K562 (cell line): ENCODE data around the gene NUDT12. TPM values are rescaled to one million over a fixed set of nuclear protein-coding genes. Genes with fewer than 3 reads are reported as not detected.

Experiments used
- ATAC-seq: fragments of 200-7000 bp; cut with Tn5 transposase; 3 replicates; pipeline ENCODE4 v1.9.1; 2020; ENCODE audit warnings: moderate library complexity
- BruUV-seq: library from RNA; stranded (reverse); fragments of 400-500 nt; replicated peaks from 2 replicates; lab custom pipeline; 2021; lab: Mats Ljungman, UMichigan
- CTCF ChIA-PET: fragments of 300-600 bp; formaldehyde crosslinking; extraction: SDS; loops from one replicate; lab custom pipeline; 2021; ENCODE audit warnings: low intra/inter-chr PET ratio; lab: Yijun Ruan, JAX
- POLR2A ChIA-PET: fragments of 300-600, 350-650 bp; sonication (Branson Sonifier 250); formaldehyde crosslinking; extraction: SDS; loops from one replicate; lab custom pipeline; 2021; ENCODE audit warnings: antibody characterized with exemption, inconsistent platforms; lab: Yijun Ruan, JAX
- DNase-seq, 4 experiments: peaks; one replicate each; pipeline versions ENCODE4 v3.0.0 to v3.0.0-alpha.2; 2011 to 2018; ENCODE audit warnings: low spot score in 3 of 4, mixed read lengths in 3 of 4; ENCODE audit errors: extremely low read depth in 1 of 4
- FAIRE-seq: peaks from 2 replicates; lab custom pipeline; 2011; peaks lifted over from hg19 to GRCh38; lab: Jason Lieb, UNC
- H2AFZ ChIP-seq: 2 replicates; pipeline ENCODE4 v1.6.0; 2011; ENCODE audit warnings: low read depth, low read length, control low read depth, inconsistent platforms
- H3K27ac ChIP-seq: fragments of 200-600 bp; 3 replicates; pipeline ENCODE4 v1.8.0; 2011; ENCODE audit warnings: low read depth, mild to moderate bottlenecking, control low read depth, inconsistent platforms, low read length, moderate library complexity, mixed read lengths; ENCODE audit errors: extremely low read depth
- H3K27me3 ChIP-seq, 2 experiments: fragments of 300-600 bp in 1 of 2; 2 replicates in 1 of 2; 3 replicates in 1 of 2; pipeline versions ENCODE4 v1.6.0 to v1.8.0; 2011; ENCODE audit warnings: inconsistent platforms in 2 of 2, low read length in 2 of 2, mild to moderate bottlenecking in 1 of 2, mixed read lengths in 1 of 2, moderate library complexity in 1 of 2; ENCODE audit not compliant: control insufficient read depth in 2 of 2, insufficient read depth in 2 of 2
- H3K36me3 ChIP-seq: fragments of 300-600 bp; 3 replicates; pipeline ENCODE4 v1.8.0; 2011; ENCODE audit warnings: mild to moderate bottlenecking, low read length, inconsistent platforms; ENCODE audit not compliant: control insufficient read depth, insufficient read depth
- H3K4me1 ChIP-seq, 2 experiments: fragments of 200-600 bp in 1 of 2; replicated peaks in 1 of 2; 2 replicates in 1 of 2; 3 replicates in 1 of 2; pipeline versions ENCODE4 v1.5.1 to v1.8.0; 2011; ENCODE audit warnings: inconsistent platforms in 2 of 2, low read length in 2 of 2, mild to moderate bottlenecking in 1 of 2, mixed read lengths in 1 of 2, moderate library complexity in 1 of 2; ENCODE audit not compliant: control insufficient read depth in 2 of 2, insufficient read depth in 2 of 2
- H3K4me2 ChIP-seq: 2 replicates; pipeline ENCODE4 v1.6.1; 2011; ENCODE audit warnings: low read length, control low read depth, inconsistent platforms, mixed read lengths; ENCODE audit not compliant: insufficient read depth
- H3K4me3 ChIP-seq: fragments of 200-600 bp; sonication (generic), shearing (Covaris generic); 2 replicates; pipeline ENCODE4 v1.5.1; 2016; ENCODE audit warnings: control low read depth, inconsistent platforms
- H3K79me2 ChIP-seq: fragments of 200-600 bp; 3 replicates; pipeline ENCODE4 v1.8.0; 2011; ENCODE audit warnings: low read length, inconsistent platforms; ENCODE audit not compliant: control insufficient read depth, insufficient read depth
- H3K9ac ChIP-seq, 2 experiments: 2 replicates each; pipeline versions ENCODE4 v1.6.0 to v1.6.1; 2011; ENCODE audit warnings: low read depth in 2 of 2, low read length in 2 of 2, control low read depth in 1 of 2, inconsistent platforms in 1 of 2, mild to moderate bottlenecking in 1 of 2, mixed read lengths in 1 of 2; ENCODE audit not compliant: insufficient read depth in 1 of 2
- H3K9me1 ChIP-seq: one replicate; pipeline ENCODE4 v1.6.0; 2011; ENCODE audit warnings: inconsistent platforms, mild to moderate bottlenecking, low read length, moderate library complexity; ENCODE audit not compliant: control insufficient read depth, insufficient read depth
- H3K9me3 ChIP-seq: replicated peaks from 2 replicates; pipeline ENCODE4 v1.5.1; 2011; ENCODE audit warnings: low read depth, low read length, inconsistent platforms; ENCODE audit not compliant: control insufficient read depth, insufficient read depth
- H4K20me1 ChIP-seq: replicated peaks from 2 replicates; pipeline ENCODE4 v1.6.1; 2011; ENCODE audit warnings: low read length, inconsistent platforms, mixed read lengths; ENCODE audit not compliant: control insufficient read depth, insufficient read depth
- CBFA2T3 ChIP-seq: fragments of 450-650 bp; IDR thresholded peaks from 2 replicates; pipeline ENCODE4 v1.6.1; 2017
- DPF2 ChIP-seq: fragments of 450-650 bp; IDR thresholded peaks from 2 replicates; pipeline ENCODE4 v1.6.1; 2016
- PTRF ChIP-seq: fragments of 450-650 bp; IDR thresholded peaks from 2 replicates; pipeline ENCODE4 v1.6.1; 2016; ENCODE audit warnings: mild to moderate bottlenecking, missing genetic modification characterization, missing compliant biosample characterization
- PYGO2 ChIP-seq: fragments of 450-650 bp; IDR thresholded peaks from 2 replicates; pipeline ENCODE4 v1.6.1; 2016; ENCODE audit warnings: mild to moderate bottlenecking, missing genetic modification characterization, moderate library complexity, missing compliant biosample characterization
- RBM15 ChIP-seq: fragments of 200-400 bp; formaldehyde crosslinking; IDR thresholded peaks from 2 replicates; pipeline ENCODE4 v1.6.1; 2018; ENCODE audit warnings: mild to moderate bottlenecking, low read length, moderate library complexity; ENCODE audit not compliant: insufficient read depth
- REST ChIP-seq, 2 experiments: fragments of 450-650 bp; formaldehyde crosslinking in 1 of 2; IDR thresholded peaks; 2 replicates each; pipeline versions ENCODE4 v1.4.0 to v1.6.1; 2014 to 2020; ENCODE audit warnings: mild to moderate bottlenecking in 2 of 2, borderline replicate concordance in 1 of 2, low read depth in 1 of 2
- SNAPC5 ChIP-seq: fragments of 250-450 bp; sonication (Bioruptor Pico); IDR thresholded peaks from 2 replicates; pipeline ENCODE4 v1.8.0; 2021; ENCODE audit warnings: moderate library complexity, mild to moderate bottlenecking, inconsistent platforms
- TEAD4 ChIP-seq, 2 experiments: sonication (generic) in 1 of 2; formaldehyde crosslinking in 1 of 2; IDR thresholded peaks; 2 replicates each; pipeline versions ENCODE4 v1.6.1 to v1.8.0; 2012 to 2022; ENCODE audit warnings: borderline replicate concordance in 1 of 2, inconsistent platforms in 1 of 2, low read length in 1 of 2, mild to moderate bottlenecking in 1 of 2, missing genetic modification reagents in 1 of 2
- WGBS: fragments of 100-300 bp; shearing (Covaris generic); methylation state at CpG from one replicate; pipeline ENCODE4 v1.1.6; 2016; ENCODE audit warnings: low coverage, mixed read lengths; ENCODE audit not compliant: insufficient coverage; ENCODE audit errors: missing lambda C conversion rate; 5-methylcytosine and 5-hydroxymethylcytosine counted together
- in situ Hi-C: fragments of 300-500 bp; cut with MboI; formaldehyde crosslinking; loops from 4 replicates; pipeline ENCODE4 v1.15.0; 2018; ENCODE audit warnings: inconsistent platforms, mixed read lengths
- intact Hi-C: fragments of 100-400 bp; cut with micrococcal nuclease; formaldehyde crosslinking; loops from 2 replicates; pipeline ENCODE4 v1.14.2; 2022
- polyA plus RNA-seq, 8 experiments: library from polyadenylated mRNA; depleted of rRNA in 4 of 8; stranded (reverse) in 5 of 8; unstranded in 3 of 8; fragments of >200 nt; fragmentation: Nextera tagmentation in 2 of 8; fragmentation: Illumina TruSeq in 1 of 8; extraction: Ambion mirVana in 2 of 8; extraction: Trizol in 1 of 8; gene quantifications; 2 replicates each; pipeline versions ENCODE4 v1.2.1 to v1.2.3, GENCODE V29; 2011 to 2014; ENCODE audit warnings: inconsistent platforms in 1 of 8, missing spikeins in 1 of 8
- total RNA-seq, 7 experiments: library from RNA; depleted of rRNA in 6 of 7; stranded (reverse); fragments of >200 nt in 6 of 7; fragmentation: Illumina TruSeq in 2 of 7; extraction: Trizol in 2 of 7; gene quantifications; 2 replicates each; pipeline versions ENCODE4 v1.2.1 to v1.2.3, GENCODE V29; 2011 to 2021; ENCODE audit warnings: low replicate concordance in 1 of 7
- TF ChIP-seq, protein P1 (sequence below): fragments of 200-400 bp; formaldehyde crosslinking; IDR thresholded peaks from 2 replicates; pipeline ENCODE4 v1.6.1; 2017; ENCODE audit warnings: mild to moderate bottlenecking, low read depth, low read length, moderate library complexity

Gene NUDT12
- total and polyA plus RNA-seq, 9 of the 15 experiments (the other 6 are each of a cell fraction or from before 2014, with no cell fraction given), result 10.9 to 27.2 (median 18.5) TPM

GRCh38 chr5:103526164-103526915, 36.2 kb downstream of the NUDT12 start:
- Histone ChIP-seq H3K79me2 (no peaks in the 10 kb centered on the region), H3K36me3 (no peaks in the 10 kb centered on the region), H4K20me1 (no peaks in the 10 kb centered on the region), H2AFZ (no peak overlapping the region), H3K9ac (no peak overlapping the region), H3K4me2 (no peak overlapping the region), H3K27me3 (no peaks in the 10 kb centered on the region), H3K27ac (no peak overlapping the region), H3K4me3 (no peak overlapping the region), H3K9me3 (no peaks in the 10 kb centered on the region), H3K9me1 (no peaks in the 10 kb centered on the region), H3K4me1 (peaks cover 0 to 2% of the 10 kb centered on the region in 2 experiments; a peak in 2 of 5 replicates)
- DNase-seq (peak in 1 of 4 experiments; percentile 36), ATAC-seq (peak; percentile 47; the same call in 2 of the 3 replicates), FAIRE-seq (peak; percentile 48)
- no TSS peak for BruUV-seq
- CTCF ChIA-PET, result no interaction called here
- in situ Hi-C loops, result no loop called here
- intact Hi-C loops, result no loop called here
- 0% methylated on average over 6 of the region's 6 CpGs for WGBS
- POLR2A ChIA-PET, result no interaction called here
- TF ChIP-seq DPF2 (no peak), TEAD4 (IDR thresholded peaks at IDR 0.05; ENCODE audit: low read length) (peak; percentile 14; the same call in 1 of the 2 replicates), TEAD4 (CRISPR knock-in tag; IDR thresholded peaks at IDR 0.05; ENCODE audit: borderline replicate concordance) (no peak), REST (IDR thresholded peaks at IDR 0.05; ENCODE audit: borderline replicate concordance) (no peak), REST (CRISPR knock-in tag; IDR thresholded peaks at IDR 0.05; ENCODE audit: low read depth) (no peak), CBFA2T3 (peak; percentile 55), SNAPC5 (CRISPR knock-in tag) (no peak), PYGO2 (tag) (no peak), PTRF (no peak), RBM15 (no peak)
- TF ChIP-seq, protein P1, sequence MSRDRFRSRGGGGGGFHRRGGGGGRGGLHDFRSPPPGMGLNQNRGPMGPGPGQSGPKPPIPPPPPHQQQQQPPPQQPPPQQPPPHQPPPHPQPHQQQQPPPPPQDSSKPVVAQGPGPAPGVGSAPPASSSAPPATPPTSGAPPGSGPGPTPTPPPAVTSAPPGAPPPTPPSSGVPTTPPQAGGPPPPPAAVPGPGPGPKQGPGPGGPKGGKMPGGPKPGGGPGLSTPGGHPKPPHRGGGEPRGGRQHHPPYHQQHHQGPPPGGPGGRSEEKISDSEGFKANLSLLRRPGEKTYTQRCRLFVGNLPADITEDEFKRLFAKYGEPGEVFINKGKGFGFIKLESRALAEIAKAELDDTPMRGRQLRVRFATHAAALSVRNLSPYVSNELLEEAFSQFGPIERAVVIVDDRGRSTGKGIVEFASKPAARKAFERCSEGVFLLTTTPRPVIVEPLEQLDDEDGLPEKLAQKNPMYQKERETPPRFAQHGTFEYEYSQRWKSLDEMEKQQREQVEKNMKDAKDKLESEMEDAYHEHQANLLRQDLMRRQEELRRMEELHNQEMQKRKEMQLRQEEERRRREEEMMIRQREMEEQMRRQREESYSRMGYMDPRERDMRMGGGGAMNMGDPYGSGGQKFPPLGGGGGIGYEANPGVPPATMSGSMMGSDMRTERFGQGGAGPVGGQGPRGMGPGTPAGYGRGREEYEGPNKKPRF, result no peak
